Measurements from ENCODE around the gene KIAA0408.

KIAA0408 gene

DNA sequence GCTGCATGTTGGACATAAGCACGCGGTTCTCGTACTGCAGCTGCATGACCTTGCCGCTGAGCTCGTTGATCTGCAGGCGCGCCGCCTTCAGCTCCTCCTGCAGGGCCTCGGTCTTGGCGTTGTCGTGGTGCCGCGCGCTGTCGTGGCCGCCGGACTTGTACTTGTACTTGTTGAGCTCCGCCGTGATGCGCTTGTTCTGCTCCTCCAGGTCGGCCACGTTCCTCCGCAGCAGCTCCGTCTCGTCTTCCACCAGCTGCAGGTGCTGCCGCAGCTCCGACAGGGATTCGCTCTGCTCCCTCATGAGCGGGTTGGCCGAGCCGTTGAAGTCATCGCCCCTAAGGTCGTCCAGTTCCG, 16.6 kb upstream of the KIAA0408 start:
- TF ChIP-seq, protein P1, sequence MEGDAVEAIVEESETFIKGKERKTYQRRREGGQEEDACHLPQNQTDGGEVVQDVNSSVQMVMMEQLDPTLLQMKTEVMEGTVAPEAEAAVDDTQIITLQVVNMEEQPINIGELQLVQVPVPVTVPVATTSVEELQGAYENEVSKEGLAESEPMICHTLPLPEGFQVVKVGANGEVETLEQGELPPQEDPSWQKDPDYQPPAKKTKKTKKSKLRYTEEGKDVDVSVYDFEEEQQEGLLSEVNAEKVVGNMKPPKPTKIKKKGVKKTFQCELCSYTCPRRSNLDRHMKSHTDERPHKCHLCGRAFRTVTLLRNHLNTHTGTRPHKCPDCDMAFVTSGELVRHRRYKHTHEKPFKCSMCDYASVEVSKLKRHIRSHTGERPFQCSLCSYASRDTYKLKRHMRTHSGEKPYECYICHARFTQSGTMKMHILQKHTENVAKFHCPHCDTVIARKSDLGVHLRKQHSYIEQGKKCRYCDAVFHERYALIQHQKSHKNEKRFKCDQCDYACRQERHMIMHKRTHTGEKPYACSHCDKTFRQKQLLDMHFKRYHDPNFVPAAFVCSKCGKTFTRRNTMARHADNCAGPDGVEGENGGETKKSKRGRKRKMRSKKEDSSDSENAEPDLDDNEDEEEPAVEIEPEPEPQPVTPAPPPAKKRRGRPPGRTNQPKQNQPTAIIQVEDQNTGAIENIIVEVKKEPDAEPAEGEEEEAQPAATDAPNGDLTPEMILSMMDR (conservative IDR thresholded peaks at IDR 0.05; ENCODE audit: low read length): no peak
- no peak overlapping the region for H3K4me3 ChIP-seq (ENCODE audit: low read length)
- no peak for DNase-seq (ENCODE audit: low read depth)

DNA sequence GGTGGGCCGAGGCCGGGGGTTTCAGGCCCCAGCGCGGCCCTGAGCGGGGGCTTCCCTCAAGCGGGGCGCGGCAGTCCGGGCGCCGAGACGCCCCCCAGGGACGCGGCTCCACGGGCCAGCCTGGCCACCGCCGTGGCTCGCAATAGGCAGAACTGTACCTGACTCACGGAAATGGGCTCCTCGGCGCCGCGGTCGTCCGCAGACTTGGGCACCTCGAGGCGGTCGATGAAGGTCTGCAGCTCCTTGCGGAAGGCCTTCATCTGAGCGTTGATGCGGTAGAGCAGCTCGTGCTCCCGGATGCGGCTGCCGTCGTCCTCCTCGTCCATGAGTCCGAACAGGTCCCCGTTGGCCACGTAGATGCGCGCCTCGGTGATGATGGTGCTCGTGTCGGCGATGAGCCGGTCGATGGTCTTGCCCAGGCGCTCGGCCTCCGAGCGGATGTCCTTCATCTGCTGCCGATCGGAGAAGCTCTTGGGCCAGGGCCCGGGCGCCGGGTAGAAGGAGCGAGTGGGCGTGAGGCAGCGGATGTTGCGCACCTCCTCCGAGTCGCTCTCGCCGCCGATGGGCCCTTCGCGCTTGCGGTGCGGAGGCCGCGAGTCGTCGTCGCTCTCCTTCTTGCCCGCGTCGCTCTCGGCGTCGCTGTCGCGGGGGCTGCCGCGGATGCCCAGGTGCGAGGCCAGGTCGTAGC, 16.1 kb upstream of the KIAA0408 start:
- no peak for DNase-seq (ENCODE audit: low read depth)
- H3K4me3 ChIP-seq (ENCODE audit: low read length): no peak overlapping the region
- TF ChIP-seq, protein P1 (conservative IDR thresholded peaks at IDR 0.05; ENCODE audit: low read length): no peak

DNA sequence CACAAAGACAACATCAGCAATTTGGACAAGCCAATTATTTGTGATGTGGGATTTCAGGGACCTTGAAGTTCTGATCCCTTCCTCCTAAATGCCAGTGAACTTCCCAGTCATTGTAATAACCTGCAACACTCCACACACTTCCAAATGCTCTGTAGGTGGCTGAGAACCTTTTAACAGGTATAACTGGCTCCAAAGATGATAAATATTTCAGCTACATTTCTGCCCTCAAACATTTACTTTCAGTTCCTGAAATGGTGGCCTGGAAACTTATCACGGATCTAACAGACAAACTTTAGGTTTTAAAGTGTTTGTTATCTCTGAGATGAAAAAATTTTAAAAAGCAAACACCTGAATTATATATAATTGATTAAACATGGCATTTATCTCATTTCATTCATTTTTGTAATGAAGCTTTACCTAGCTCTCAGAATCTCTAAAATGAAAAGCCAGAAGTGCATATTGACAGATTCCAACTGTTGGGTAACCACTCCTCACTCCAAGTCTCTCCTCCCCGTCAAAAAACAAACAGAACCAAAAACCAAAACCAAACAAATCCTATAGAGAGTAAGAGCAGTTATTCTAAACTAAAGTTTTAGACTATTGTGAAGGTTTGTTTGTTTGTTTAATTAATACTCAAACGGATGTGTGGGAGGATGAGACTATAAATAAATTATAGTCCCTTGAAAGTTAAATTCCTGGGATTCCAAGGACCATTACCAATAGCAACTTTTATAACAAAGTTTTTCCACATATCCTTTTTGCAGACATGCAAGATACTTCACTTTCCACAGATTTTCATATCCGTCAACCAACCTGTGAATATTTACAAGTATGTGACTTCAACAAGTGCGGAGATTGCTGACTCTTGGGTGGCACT, 12.4 kb upstream of the KIAA0408 start:
- DNase-seq (ENCODE audit: low read depth): peak; percentile 18
- TF ChIP-seq, protein P1 (conservative IDR thresholded peaks at IDR 0.05; ENCODE audit: low read length): no peak
- H3K4me3 ChIP-seq (ENCODE audit: low read length): no peak overlapping the region

DNA sequence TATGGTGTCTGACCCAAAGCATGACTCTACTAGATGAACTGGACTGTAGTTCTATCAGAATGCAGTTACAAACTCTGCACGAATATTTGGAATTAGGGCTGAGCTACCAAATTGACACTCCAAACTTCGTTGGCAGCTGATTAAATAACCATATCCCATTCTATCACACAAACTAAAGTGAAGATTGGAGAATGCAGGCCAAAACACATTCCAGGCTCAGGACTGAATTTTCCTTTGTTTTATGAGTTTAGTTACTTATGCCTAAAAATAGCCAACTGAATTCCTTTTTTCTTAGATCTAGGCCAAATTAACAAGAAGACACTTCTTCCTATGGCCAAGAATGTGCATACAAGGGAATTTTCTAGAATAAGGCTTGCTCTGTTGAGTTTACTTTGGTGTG, 9.7 kb upstream of the KIAA0408 start:
- TF ChIP-seq, protein P1 (conservative IDR thresholded peaks at IDR 0.05; ENCODE audit: low read length): no peak
- peak; percentile 48 for DNase-seq (ENCODE audit: low read depth)
- H3K4me3 ChIP-seq (ENCODE audit: low read length): no peak overlapping the region

DNA sequence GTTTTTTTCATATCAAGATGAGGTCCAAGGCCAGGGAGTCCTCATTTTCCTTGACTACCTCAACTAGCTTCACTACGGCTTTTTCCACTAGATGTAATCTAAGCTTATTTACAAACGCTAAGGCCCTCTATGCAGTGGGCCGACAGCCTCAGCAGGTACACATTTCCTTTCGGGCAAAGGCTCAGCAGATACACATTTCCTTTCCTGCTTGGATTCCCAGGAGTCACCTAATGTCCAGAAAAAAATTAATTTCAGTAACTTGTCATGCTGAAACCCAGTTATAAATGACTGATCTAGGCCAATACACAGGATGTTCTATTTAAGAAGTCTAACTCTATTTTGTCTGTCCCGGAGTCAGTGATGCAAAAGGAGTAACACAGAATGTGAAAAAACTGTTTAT, 7.2 kb upstream of the KIAA0408 start:
- H3K4me3 ChIP-seq (ENCODE audit: low read length): no peak overlapping the region
- TF ChIP-seq, protein P1 (conservative IDR thresholded peaks at IDR 0.05; ENCODE audit: low read length): no peak
- DNase-seq (ENCODE audit: low read depth): no peak

DNA sequence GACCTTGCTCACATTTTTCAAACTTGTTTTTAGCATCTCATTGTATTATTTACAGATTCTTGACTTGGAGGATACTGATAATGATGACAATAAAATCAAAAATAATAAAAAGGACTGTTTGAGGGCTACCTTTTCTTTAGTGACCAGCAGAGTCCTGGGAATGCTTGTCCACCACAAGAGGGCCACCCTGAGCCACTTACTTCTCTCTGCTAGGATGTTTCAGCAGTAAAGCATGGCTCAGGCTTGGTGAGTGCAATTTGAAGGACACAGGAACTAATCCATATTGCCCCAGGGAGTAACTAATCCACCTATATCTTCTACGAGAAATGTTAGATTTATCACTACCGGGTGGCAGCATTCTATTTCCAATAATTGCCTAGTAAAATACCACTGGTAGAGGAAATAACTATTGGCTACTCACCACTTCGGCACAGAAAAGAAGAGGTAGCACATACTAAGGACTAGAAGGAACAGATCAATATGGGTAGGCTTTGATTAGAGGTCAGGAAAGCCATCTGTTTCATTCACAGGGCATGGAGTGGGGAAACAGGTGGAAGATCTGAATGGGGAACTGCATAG, 5.8 kb upstream of the KIAA0408 start:
- peak; percentile 81 for DNase-seq (ENCODE audit: low read depth)
- TF ChIP-seq, protein P1 (conservative IDR thresholded peaks at IDR 0.05; ENCODE audit: low read length): peak; percentile 98
- no peak overlapping the region for H3K4me3 ChIP-seq (ENCODE audit: low read length)

All from AG10803 (cell line).